ENCODE data around the gene EIF4E1B.

EIF4E1B gene

GRCh38 chr5:176629853-176630680 lies at the start of gene EIF4E1B, which contains the start of gene SNCB:
TSS of gene EIF4E1B (plus strand) at chr5:176630675. CDS start at chr5:176642788, 12,113 bp downstream.
TSS of gene SNCB (minus strand) at chr5:176630534. CDS start at chr5:176629654, 880 bp downstream.
- H3K79me2 ChIP-seq (ENCODE audit: insufficient read depth, low read length): no peaks in the 10 kb centered on the region
- H3K9ac ChIP-seq (ENCODE audit: low read depth, low read length, poor library complexity, severe bottlenecking): no peak within 1 kb of the TSS
- no peak within 1 kb of the TSS for H3K4me3 ChIP-seq (ENCODE audit: low read length, poor library complexity, severe bottlenecking)
- H3K4me1 ChIP-seq (ENCODE audit: insufficient read depth, low read length, poor library complexity, severe bottlenecking): no peaks in the 10 kb centered on the region
- no peak for TF ChIP-seq EZH2phosphoT487 (IDR thresholded peaks at IDR 0.05; ENCODE audit: borderline replicate concordance)
- TF ChIP-seq CTCF (conservative IDR thresholded peaks at IDR 0.05; ENCODE audit: low read length): no peak
- H3K9me2 ChIP-seq (replicated peaks; ENCODE audit: low read depth, low read length): no peaks in the 10 kb centered on the region
- no peaks in the 10 kb centered on the region for H3K9me3 ChIP-seq (ENCODE audit: insufficient read depth, low read depth, low read length)
- no peaks in the 10 kb centered on the region for H4K20me1 ChIP-seq (ENCODE audit: insufficient read depth, low read length, poor library complexity, severe bottlenecking)
- no peak within 1 kb of the TSS for H2AFZ ChIP-seq (ENCODE audit: low read length)
- H3F3A ChIP-seq (ENCODE audit: low read depth): no peaks in the 10 kb centered on the region
- H3K4me2 ChIP-seq (ENCODE audit: low read depth, low read length, poor library complexity, severe bottlenecking): no peak within 1 kb of the TSS
- H3K36me3 ChIP-seq (ENCODE audit: insufficient read depth, low read length): no peaks in the 10 kb centered on the region
- H3K27me3 ChIP-seq (ENCODE audit: insufficient read depth, low read length, poor library complexity, severe bottlenecking): no peaks in the 10 kb centered on the region

GRCh38 chr5:176581361-176581760 lies 49.1 kb upstream of the EIF4E1B start:
- Histone ChIP-seq H3K4me2 (ENCODE audit: low read depth, low read length, poor library complexity, severe bottlenecking) (no peak overlapping the region), H3K9me2 (replicated peaks; ENCODE audit: low read depth, low read length) (no peaks in the 10 kb centered on the region), H4K20me1 (ENCODE audit: insufficient read depth, low read length, poor library complexity, severe bottlenecking) (no peaks in the 10 kb centered on the region), H3K79me2 (ENCODE audit: insufficient read depth, low read length) (no peaks in the 10 kb centered on the region), H3K27me3 (ENCODE audit: insufficient read depth, low read length, poor library complexity, severe bottlenecking) (no peaks in the 10 kb centered on the region), H3K4me1 (ENCODE audit: insufficient read depth, low read length, poor library complexity, severe bottlenecking) (no peaks in the 10 kb centered on the region), H3F3A (ENCODE audit: low read depth) (no peaks in the 10 kb centered on the region), H3K4me3 (ENCODE audit: low read length, poor library complexity, severe bottlenecking) (no peak overlapping the region), H2AFZ (ENCODE audit: low read length) (no peak overlapping the region), H3K36me3 (ENCODE audit: insufficient read depth, low read length) (no peaks in the 10 kb centered on the region), H3K9me3 (ENCODE audit: insufficient read depth, low read depth, low read length) (peaks cover 6% of the 10 kb centered on the region; the same call in 1 of the 2 replicates), H3K9ac (ENCODE audit: low read depth, low read length, poor library complexity, severe bottlenecking) (no peak overlapping the region)
- TF ChIP-seq CTCF (conservative IDR thresholded peaks at IDR 0.05; ENCODE audit: low read length) (no peak), EZH2phosphoT487 (IDR thresholded peaks at IDR 0.05; ENCODE audit: borderline replicate concordance) (no peak)

GRCh38 chr5:176583076-176583475 lies 47.4 kb upstream of the EIF4E1B start:
- H3K27me3 ChIP-seq (ENCODE audit: insufficient read depth, low read length, poor library complexity, severe bottlenecking): no peaks in the 10 kb centered on the region
- no peaks in the 10 kb centered on the region for H3K79me2 ChIP-seq (ENCODE audit: insufficient read depth, low read length)
- no peaks in the 10 kb centered on the region for H3K36me3 ChIP-seq (ENCODE audit: insufficient read depth, low read length)
- H3K9me3 ChIP-seq (ENCODE audit: insufficient read depth, low read depth, low read length): peaks cover 6% of the 10 kb centered on the region; the same call in 1 of the 2 replicates
- TF ChIP-seq CTCF (conservative IDR thresholded peaks at IDR 0.05; ENCODE audit: low read length) (no peak), EZH2phosphoT487 (IDR thresholded peaks at IDR 0.05; ENCODE audit: borderline replicate concordance) (no peak)
- no peaks in the 10 kb centered on the region for H4K20me1 ChIP-seq (ENCODE audit: insufficient read depth, low read length, poor library complexity, severe bottlenecking)
- no peak overlapping the region for H3K4me2 ChIP-seq (ENCODE audit: low read depth, low read length, poor library complexity, severe bottlenecking)
- H3K9me2 ChIP-seq (replicated peaks; ENCODE audit: low read depth, low read length): no peaks in the 10 kb centered on the region
- no peaks in the 10 kb centered on the region for H3K4me1 ChIP-seq (ENCODE audit: insufficient read depth, low read length, poor library complexity, severe bottlenecking)
- no peak overlapping the region for H3K4me3 ChIP-seq (ENCODE audit: low read length, poor library complexity, severe bottlenecking)
- H2AFZ ChIP-seq (ENCODE audit: low read length): no peak overlapping the region
- H3F3A ChIP-seq (ENCODE audit: low read depth): no peaks in the 10 kb centered on the region
- no peak overlapping the region for H3K9ac ChIP-seq (ENCODE audit: low read depth, low read length, poor library complexity, severe bottlenecking)

Data from Loucy (cell line).